Measurements from ENCODE around the gene ATP8A2.

- no peak for TF ChIP-seq CTCF (IDR thresholded peaks at IDR 0.05)
- no peak for TF ChIP-seq POLR2AphosphoS5 (IDR thresholded peaks at IDR 0.05)
- no peak for TF ChIP-seq EP300 (IDR thresholded peaks at IDR 0.05)
These were observed 405.7 kb downstream of the ATP8A2 start for GRCh38 chr13:25777509-25777908.
